GM21423 (cell line): ENCODE results near the gene SHQ1.
A peak's percentile ranks its signal among the peaks of the same experiment; 100 is the strongest.

Experiments
- ATAC-seq: cut with Tn5 transposase; IDR thresholded peaks from one replicate; pipeline ENCODE4 v1.9.1; 2021; ENCODE audit warnings: mild to moderate bottlenecking, moderate library complexity; ENCODE audit not compliant: unreplicated experiment

The SHQ1 gene

DNA sequence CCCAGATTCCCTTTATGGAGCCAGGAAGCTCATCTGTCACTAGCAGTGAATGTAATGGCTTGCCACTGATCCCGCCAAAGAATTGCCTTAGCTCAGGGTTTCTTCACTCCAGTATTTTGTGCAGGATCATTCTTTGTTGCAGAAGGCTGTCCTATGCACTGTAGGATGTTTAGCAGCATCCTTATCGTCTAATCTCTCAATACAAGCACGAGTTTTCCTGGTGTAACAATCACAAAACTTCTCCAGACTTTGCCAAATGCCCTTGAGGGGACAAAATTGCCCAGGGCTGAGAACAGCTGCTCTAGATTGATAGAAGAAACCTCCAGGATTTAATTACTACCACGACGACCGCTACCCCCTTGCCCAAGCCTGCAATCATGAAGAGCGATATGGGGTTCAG lies 6.8 kb upstream of the SHQ1 start:
- ATAC-seq, result no peak

DNA sequence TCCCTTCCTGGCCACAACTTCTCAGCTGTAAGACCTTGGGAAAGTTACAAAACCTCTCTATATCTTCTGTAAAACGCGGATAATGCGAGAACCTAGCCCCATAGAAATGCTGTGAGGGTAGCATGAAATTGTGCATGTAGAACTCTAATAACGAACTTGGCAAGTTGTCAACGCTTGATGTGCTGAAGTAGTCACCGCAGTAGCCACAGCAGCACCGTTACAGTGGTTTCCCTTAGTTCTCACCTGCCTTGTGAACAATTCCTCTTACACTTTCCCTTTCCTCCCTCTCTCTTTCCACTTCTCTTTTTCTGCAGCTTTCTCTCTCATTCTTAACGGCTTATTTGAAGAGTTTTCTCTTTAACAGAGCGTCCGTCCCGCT lies 447 bp upstream of the SHQ1 start:
- peak; percentile 46 for ATAC-seq

DNA sequence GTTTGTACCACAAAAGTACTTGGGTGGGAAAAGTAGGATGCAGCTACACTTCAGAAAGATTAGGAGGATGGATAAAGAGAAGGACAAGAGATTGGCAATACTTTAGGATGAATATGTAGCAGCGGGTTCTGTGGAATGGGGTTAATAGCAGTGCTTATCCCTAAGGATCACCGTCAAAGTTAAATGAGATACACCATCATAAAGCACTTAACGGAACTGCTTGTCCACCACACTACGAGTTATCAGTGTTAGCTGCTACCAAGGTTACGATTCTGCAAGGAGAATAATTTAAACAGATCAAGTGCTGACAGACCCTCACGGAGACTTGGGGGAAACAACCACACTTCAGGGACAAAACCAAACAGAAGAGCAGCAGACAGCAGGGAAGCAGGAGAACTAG lies 963 bp downstream of the SHQ1 start:
- ATAC-seq, result no peak

DNA sequence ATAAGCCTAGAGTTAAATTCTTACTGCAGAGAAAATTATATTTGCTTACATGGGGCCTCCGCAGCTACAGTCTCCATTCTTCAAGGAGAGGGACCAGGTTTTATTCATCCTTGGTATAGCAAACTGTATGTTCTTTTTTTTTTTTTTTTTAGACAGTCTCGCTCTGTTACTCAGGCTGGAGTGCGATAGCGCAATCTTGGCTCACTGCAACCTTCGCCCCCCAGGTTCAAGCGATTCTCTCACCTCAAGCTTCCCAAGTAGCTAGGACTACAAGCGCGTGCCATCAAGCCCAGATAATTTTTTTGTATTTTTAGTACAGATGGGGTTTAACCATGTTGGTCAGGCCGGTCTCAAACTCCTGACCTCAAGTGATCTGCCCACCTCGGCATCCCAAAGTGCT lies 2.1 kb downstream of the SHQ1 start:
- no peak for ATAC-seq

DNA sequence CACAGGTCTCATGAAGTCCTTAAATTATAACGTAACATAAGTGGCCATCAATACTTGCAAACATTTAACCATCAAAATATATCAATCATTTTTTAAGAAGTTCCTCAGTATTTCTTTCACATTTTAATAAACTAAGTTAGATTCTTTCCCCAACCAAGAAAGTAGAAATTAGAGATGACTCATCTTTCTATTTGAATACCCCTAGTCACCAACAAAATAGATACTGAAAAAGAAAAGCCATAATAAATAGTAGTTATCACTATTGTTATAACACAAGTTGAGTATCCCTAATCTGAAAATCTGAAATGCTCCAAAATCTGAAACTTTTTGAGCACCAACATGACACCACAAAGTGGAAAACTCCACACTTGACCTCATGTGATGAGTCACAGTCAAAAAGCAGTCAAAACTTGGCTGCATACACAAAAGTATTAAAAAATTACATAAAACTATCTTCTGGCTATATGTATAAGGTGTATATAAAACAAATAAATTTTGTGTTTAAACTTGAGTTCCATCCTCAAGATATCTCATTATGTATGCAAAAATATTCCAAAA lies 3.7 kb downstream of the SHQ1 start:
- ATAC-seq, result no peak

GRCh38 chr3:72839057-72839456 lies 9.2 kb downstream of the SHQ1 start:
- no peak for ATAC-seq

DNA sequence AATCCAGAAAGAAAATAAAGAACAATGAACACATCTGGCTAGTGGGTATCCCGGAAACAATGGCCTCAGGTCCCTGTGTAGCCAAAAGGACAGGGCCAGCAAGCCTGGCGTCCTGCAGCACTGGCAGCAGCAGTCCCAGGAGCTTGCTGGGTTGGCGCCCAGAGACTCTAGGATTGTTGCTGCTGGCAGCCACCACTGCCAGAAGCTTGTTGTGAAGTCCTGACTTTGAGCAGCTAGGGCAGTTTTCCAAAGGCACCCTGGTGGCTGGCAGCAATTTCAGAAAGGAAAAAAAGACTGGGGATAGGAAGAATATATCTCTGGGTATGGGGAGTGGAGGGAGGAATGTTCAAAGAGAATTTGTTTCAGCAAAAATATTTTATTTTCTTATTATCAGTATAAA lies 11.3 kb downstream of the SHQ1 start:
- no peak for ATAC-seq

DNA sequence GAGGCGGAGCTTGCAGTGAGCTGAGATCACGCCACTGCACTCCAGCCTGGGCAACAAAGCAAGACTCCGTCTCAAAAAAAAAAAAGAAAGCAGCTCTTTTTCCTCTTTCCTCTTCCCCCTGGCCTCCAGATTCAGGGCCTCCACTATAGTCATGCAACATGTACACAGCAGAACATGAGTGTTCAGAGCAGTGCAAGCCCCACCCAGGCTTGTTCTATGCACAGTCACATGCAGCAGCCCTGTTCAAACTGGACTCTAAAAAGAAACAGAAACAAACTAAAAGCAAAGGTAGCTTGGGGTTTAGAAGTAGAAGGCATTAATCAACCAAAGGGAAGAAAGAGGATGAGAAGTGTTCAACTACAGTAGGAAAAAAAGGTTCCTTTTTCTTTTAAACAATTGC lies 11.8 kb downstream of the SHQ1 start:
- no peak for ATAC-seq

DNA sequence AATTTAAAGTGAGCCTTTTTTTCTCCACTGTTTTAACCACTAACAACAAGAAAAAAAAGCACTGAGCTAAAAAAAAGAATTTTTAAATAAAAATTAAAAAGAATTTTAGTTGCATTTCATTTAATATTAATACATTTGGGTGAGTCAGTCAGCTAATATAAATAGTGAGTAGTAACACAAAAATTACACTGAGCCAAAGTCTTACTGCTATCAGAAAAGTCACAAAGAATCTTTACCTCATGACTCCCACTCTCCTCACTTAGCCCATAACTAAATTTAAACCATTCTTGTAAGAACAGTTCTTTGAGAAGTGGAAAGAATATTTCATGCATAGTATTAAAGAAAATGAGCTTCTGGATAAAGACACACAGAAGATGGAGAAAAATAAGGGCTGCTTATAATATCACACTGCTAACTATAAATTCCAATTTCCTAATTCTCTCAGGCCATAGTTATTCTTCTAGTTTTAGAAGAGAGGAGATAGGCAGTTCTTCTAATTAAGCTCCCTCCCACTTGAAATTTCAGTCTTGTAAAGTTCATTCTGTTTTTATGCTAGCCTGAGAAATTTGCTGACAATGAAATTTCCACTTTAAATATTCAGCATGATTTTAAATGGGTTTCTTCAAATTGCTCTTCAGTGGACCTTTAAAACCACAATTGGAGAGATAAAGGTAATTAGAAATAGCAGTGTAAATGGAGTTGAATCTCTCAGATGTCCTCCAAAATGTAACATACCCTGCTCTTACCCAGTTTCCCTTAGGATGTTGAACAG lies 17.6 kb downstream of the SHQ1 start:
- ATAC-seq, result no peak

DNA sequence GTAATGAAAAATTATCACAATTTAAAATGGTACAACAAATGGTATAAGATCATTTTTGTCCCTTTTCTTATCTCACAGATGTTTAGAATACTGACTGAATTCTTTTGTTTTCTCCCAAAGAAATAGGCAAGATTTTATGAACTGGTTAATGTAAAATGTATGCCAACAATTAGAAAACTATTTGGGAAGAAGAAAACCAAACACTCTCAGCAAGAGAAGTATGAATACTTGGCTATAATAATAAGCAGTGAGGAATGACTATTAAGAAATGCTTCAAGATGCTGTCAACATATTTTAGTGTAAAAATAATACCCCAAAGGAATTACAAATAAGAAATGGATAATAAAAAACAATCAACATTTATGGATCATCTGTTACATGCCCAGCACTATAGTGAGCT lies 18.5 kb downstream of the SHQ1 start:
- ATAC-seq, result no peak

GRCh38 chr3:72821161-72821781 lies 27.0 kb downstream of the SHQ1 start:
- peak; percentile 30 for ATAC-seq

- ATAC-seq, result no peak
Measured at GRCh38 chr3:72820415-72820814, 27.8 kb downstream of the SHQ1 start.

DNA sequence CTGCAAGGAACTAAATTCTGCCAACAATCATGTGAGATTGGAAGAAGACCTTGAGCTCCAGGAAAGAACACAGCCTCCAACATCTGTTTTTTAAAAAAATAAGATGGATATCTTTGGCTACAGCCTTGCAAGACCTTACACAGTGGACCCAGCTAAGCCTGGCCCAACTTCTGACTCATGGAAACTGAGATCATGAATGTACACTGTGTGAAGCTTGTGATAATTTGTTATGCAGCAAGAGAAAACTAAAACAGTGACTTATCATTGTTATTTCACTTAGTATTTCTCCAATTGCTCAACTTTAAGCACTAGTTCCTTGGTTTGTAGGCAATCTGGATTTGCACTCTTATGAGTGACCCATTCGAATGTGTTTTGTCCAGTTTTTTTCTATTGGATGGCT lies 29.3 kb downstream of the SHQ1 start:
- ATAC-seq, result no peak

DNA sequence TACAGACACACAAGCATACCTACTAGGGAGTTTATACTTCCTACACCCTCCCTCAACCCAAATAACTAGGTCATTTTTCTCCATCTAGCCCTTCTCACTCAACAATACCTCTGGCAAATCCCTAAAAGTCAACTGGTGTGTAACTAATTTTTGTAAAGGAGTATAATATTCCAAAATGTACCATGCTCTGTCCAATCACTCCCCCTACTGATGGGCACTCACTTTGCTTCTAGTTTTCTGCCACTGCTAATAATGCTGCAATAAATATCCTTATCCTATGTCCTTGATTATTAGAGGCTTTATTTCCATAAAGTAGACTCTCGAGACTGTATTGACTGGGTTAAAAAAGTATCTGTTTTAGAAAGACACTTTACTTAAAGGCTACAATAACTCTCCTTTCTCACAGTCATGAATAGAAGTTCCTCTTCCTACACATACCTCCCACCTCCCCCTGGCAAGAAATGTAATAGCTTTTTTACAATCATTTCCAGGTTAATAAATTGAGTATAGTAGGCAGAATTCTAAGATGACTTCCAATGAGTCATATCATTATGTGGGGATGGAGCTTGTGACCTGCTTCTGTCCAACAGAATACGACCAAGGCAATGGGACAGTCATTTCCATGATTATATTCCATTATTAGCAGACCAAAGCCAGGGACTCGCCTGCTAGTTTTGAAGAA lies 30.0 kb downstream of the SHQ1 start:
- ATAC-seq, result no peak

DNA sequence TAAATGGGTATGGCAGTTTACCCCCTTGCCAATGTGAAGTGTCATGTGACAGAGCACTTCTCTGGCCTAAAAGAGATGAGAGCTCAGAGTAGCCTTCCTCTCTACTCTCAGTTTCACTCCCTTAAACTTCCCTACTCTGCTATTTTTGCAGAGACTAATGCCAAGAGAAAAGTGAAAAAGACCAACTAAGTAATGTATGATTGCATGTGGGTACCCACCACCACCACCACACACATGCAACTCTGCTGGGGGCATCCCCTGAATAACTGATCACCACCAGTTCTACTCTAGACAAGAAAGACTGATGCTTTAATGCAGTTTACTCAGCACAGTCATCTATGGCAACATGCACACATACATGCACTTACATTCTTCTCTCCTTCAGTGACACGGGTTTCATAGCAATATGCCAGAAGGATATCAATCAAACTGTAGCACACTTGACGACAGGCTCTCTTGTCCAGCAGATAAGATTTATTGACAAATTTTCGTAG lies 31.3 kb downstream of the SHQ1 start:
- peak; percentile 59 for ATAC-seq

GRCh38 chr3:72814308-72814707 lies 33.9 kb downstream of the SHQ1 start:
- ATAC-seq, result peak; percentile 40

DNA sequence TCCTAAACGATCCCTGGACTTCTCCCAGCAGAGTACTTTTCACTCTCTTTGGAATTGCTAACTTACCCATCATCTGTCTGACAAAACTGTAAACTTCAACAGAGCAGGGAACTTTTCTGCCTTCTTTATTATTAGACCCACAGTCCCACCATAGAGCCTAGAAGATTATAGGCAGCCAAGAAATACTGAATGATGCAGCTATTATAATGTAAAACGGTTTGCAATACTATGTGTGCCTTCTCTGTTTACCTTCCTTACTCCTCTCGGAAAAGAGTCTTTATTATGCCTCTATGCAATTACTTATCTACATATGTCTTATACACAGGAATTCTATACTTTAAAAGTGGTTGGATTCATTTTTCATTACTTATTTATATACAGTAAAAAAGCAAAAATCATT lies 36.0 kb downstream of the SHQ1 start:
- ATAC-seq, result no peak

- no peak for ATAC-seq
Measured at GRCh38 chr3:72811571-72811970, 36.7 kb downstream of the SHQ1 start.

DNA sequence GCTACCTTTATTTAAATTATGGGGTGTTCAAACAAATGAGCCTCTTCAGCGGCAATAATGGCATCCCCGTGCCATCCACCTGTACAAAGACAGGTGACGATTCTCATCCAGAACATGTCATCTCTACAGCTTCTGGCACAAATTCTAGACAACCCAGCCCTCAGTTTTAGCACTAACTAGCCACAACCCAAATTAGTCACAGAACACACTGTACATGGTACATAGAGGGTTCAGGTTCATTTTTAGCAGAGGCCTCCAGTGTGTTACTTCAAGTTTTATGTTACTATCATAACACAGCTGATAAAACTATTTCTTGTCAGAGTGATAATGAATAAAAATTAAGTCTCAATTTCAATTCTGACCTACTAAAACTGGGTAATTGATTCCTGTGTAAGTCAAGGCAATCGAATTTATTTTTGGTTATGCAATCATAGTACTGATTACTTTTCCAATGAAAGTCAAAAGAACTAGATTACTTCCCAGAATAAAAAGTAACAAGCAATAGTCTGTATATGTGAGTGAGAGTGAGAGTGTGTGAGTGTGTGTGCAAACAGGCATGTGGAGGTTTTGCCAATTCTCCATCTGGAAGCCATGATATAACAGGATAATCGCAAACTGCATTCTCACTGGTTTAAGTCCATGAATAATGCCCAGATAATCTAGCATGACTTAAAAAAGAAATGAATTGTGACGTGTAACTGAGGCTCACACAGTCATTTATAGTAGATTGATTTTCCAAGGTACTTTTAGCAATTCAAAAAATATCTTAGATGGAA lies 37.4 kb downstream of the SHQ1 start:
- no peak for ATAC-seq

GRCh38 chr3:72810063-72810462 lies 38.2 kb downstream of the SHQ1 start:
- no peak for ATAC-seq

DNA sequence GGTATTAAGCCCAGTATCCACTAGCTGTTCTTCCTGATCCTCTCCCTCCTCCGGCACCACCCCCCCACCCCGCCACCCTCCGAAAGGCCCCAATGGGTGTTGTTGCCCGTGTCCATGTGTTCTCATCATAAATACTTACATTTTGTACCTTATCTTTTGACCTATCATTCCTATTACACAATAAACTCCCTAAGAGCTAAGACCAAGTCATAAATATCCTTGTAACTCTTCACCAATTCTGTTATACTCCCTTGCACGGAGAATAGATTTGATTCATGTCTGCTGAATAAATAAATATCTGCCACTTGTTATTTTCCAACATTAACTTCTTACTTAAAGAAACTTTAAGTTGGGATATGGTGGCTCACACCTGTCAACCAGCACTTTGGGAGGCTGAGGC lies 43.9 kb downstream of the SHQ1 start:
- no peak for ATAC-seq
